PC-3 (cell line): Measurements from ENCODE around the gene RNASE12.

Experiments used
- EZH2 ChIP-seq: fragments of 300-600 bp; sonication (generic); IDR thresholded peaks from one replicate; pipeline ENCODE4 v1.6.1; 2017; ENCODE audit warnings: antibody characterized with exemption, mild to moderate bottlenecking, low read length; ENCODE audit not compliant: unreplicated experiment
- TF ChIP-seq, protein P1 (sequence below): fragments of 300-600 bp; sonication (generic); conservative IDR thresholded peaks from 2 replicates; pipeline ENCODE4 v1.5.1; 2017; ENCODE audit warnings: antibody characterized with exemption, low read depth, mild to moderate bottlenecking, low read length

- TF ChIP-seq, protein P1, sequence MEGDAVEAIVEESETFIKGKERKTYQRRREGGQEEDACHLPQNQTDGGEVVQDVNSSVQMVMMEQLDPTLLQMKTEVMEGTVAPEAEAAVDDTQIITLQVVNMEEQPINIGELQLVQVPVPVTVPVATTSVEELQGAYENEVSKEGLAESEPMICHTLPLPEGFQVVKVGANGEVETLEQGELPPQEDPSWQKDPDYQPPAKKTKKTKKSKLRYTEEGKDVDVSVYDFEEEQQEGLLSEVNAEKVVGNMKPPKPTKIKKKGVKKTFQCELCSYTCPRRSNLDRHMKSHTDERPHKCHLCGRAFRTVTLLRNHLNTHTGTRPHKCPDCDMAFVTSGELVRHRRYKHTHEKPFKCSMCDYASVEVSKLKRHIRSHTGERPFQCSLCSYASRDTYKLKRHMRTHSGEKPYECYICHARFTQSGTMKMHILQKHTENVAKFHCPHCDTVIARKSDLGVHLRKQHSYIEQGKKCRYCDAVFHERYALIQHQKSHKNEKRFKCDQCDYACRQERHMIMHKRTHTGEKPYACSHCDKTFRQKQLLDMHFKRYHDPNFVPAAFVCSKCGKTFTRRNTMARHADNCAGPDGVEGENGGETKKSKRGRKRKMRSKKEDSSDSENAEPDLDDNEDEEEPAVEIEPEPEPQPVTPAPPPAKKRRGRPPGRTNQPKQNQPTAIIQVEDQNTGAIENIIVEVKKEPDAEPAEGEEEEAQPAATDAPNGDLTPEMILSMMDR = no peak
- TF ChIP-seq EZH2 = no peak
These were observed 29.8 kb upstream of the RNASE12 start for GRCh38 chr14:20620798-20621478.
